Measurements from ENCODE around the gene ATP6V1C2.
"Not testable (repeated sequence)": the region's sequence is repeated elsewhere in the genome, so short reads cannot be mapped to it uniquely, and the experiment has no call there.

ATP6V1C2 gene

GRCh38 chr2:10817413-10817812 is 96.0 kb downstream of the ATP6V1C2 start:
- Mint-ChIP-seq H3K27ac (peak overlapping the region; percentile 6), H3K9me3 (no peaks in the 10 kb centered on the region), H3K4me3 (no peak overlapping the region), H3K27me3 (peaks cover 15% of the 10 kb centered on the region), H3K36me3 (ENCODE audit: low read depth) (no peaks in the 10 kb centered on the region), H3K4me1 (peaks cover 3% of the 10 kb centered on the region)
- DNase-seq: no peak
- ATAC-seq: no peak

GRCh38 chr2:10818305-10818704 is 96.9 kb downstream of the ATP6V1C2 start:
- not testable (repeated sequence) for ATAC-seq

GRCh38 chr2:10818984-10819383 is 97.6 kb downstream of the ATP6V1C2 start:
- Mint-ChIP-seq H3K4me1 (no peaks in the 10 kb centered on the region), H3K4me3 (no peak overlapping the region), H3K9me3 (no peaks in the 10 kb centered on the region), H3K36me3 (ENCODE audit: low read depth) (no peaks in the 10 kb centered on the region), H3K27ac (no peak overlapping the region), H3K27me3 (peaks cover 15% of the 10 kb centered on the region)
- no peak for ATAC-seq
- no peak for DNase-seq

More at GRCh38 chr2:10818305-10818704, 96.9 kb downstream of the ATP6V1C2 start:
- H3K4me1 Mint-ChIP-seq; DNase-seq; H3K27ac Mint-ChIP-seq; H3K9me3 Mint-ChIP-seq; H3K36me3 Mint-ChIP-seq (ENCODE audit: low read depth); H3K4me3 Mint-ChIP-seq: not testable (repeated sequence)
- H3K27me3 Mint-ChIP-seq: peaks cover 15% of the 10 kb centered on the region

GRCh38 chr2:10819714-10820314 is 98.4 kb downstream of the ATP6V1C2 start:
- DNase-seq: no peak
- Mint-ChIP-seq H3K36me3 (ENCODE audit: low read depth) (no peaks in the 10 kb centered on the region), H3K9me3 (no peaks in the 10 kb centered on the region), H3K27ac (no peak overlapping the region), H3K27me3 (peaks cover 15% of the 10 kb centered on the region), H3K4me3 (no peak overlapping the region), H3K4me1 (no peaks in the 10 kb centered on the region)
- ATAC-seq: no peak

- DNase-seq (no peak), ATAC-seq (no peak)
- no peak overlapping the region for H3K4me3 Mint-ChIP-seq
- no peaks in the 10 kb centered on the region for H3K4me1 Mint-ChIP-seq
- no peaks in the 10 kb centered on the region for H3K9me3 Mint-ChIP-seq
- H3K36me3 Mint-ChIP-seq (ENCODE audit: low read depth): no peaks in the 10 kb centered on the region
- H3K27ac Mint-ChIP-seq: no peak overlapping the region
- H3K27me3 Mint-ChIP-seq: peaks cover 15% of the 10 kb centered on the region
Measured at GRCh38 chr2:10820562-10820961, 99.1 kb downstream of the ATP6V1C2 start.

- no peaks in the 10 kb centered on the region for H3K9me3 Mint-ChIP-seq
- no peaks in the 10 kb centered on the region for H3K4me1 Mint-ChIP-seq
- no peak overlapping the region for H3K4me3 Mint-ChIP-seq
- H3K27me3 Mint-ChIP-seq: peaks cover 14% of the 10 kb centered on the region
- no peaks in the 10 kb centered on the region for H3K36me3 Mint-ChIP-seq (ENCODE audit: low read depth)
- ATAC-seq (no peak), DNase-seq (no peak)
- no peak overlapping the region for H3K27ac Mint-ChIP-seq
Measured at GRCh38 chr2:10820978-10821695, 99.7 kb downstream of the ATP6V1C2 start.

GRCh38 chr2:10824191-10824590 is 102.8 kb downstream of the ATP6V1C2 start:
- Mint-ChIP-seq H3K4me1 (no peaks in the 10 kb centered on the region), H3K9me3 (no peaks in the 10 kb centered on the region), H3K4me3 (no peak overlapping the region), H3K36me3 (ENCODE audit: low read depth) (no peaks in the 10 kb centered on the region), H3K27me3 (peaks cover 14% of the 10 kb centered on the region), H3K27ac (no peak overlapping the region)
- no peak for ATAC-seq
- DNase-seq: no peak

- no peak overlapping the region for H3K4me3 Mint-ChIP-seq
- peaks cover 14% of the 10 kb centered on the region for H3K27me3 Mint-ChIP-seq
- H3K9me3 Mint-ChIP-seq: no peaks in the 10 kb centered on the region
- DNase-seq (no peak), ATAC-seq (no peak)
- H3K27ac Mint-ChIP-seq: no peak overlapping the region
- no peaks in the 10 kb centered on the region for H3K36me3 Mint-ChIP-seq (ENCODE audit: low read depth)
- H3K4me1 Mint-ChIP-seq: no peaks in the 10 kb centered on the region
Measured at GRCh38 chr2:10826026-10826425, 104.6 kb downstream of the ATP6V1C2 start.

GRCh38 chr2:10826625-10827024 is 105.2 kb downstream of the ATP6V1C2 start:
- H3K4me1 Mint-ChIP-seq: no peaks in the 10 kb centered on the region
- no peak overlapping the region for H3K4me3 Mint-ChIP-seq
- H3K9me3 Mint-ChIP-seq: no peaks in the 10 kb centered on the region
- ATAC-seq (no peak), DNase-seq (no peak)
- no peaks in the 10 kb centered on the region for H3K36me3 Mint-ChIP-seq (ENCODE audit: low read depth)
- H3K27ac Mint-ChIP-seq: no peak overlapping the region
- peaks cover 16% of the 10 kb centered on the region for H3K27me3 Mint-ChIP-seq

- no peak for DNase-seq
- Mint-ChIP-seq H3K27ac (no peak overlapping the region), H3K27me3 (peaks cover 24% of the 10 kb centered on the region), H3K9me3 (no peaks in the 10 kb centered on the region), H3K4me1 (peaks cover 2% of the 10 kb centered on the region), H3K36me3 (ENCODE audit: low read depth) (no peaks in the 10 kb centered on the region), H3K4me3 (no peak overlapping the region)
- ATAC-seq: no peak
Measured at GRCh38 chr2:10828346-10828745, 106.9 kb downstream of the ATP6V1C2 start.

DNA sequence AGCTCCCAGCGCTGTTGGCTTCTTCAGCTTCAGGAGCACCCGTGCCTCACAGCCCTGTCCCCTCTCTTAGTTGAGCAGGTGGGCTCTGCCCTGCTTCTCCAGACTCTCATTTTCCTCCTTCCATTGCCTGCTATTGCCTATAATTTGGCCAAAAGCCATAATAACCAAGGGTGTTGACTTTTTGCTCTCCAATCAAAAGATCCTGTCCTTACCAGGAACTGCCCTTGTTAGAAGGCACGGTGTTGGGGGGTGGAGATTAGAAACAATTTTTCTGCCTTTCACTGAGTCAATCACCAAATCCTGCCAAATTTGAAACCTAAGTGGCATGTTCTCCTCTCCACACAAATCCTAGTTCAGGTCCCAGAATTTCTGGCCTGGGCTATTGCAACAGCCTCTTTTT is 107.9 kb downstream of the ATP6V1C2 start:
- H3K27me3 Mint-ChIP-seq: peaks cover 24% of the 10 kb centered on the region
- no peaks in the 10 kb centered on the region for H3K36me3 Mint-ChIP-seq (ENCODE audit: low read depth)
- H3K9me3 Mint-ChIP-seq: no peaks in the 10 kb centered on the region
- H3K27ac Mint-ChIP-seq: no peak overlapping the region
- DNase-seq (no peak), ATAC-seq (no peak)
- peaks cover 2% of the 10 kb centered on the region for H3K4me1 Mint-ChIP-seq
- H3K4me3 Mint-ChIP-seq: no peak overlapping the region

- H3K4me1 Mint-ChIP-seq: peaks cover 2% of the 10 kb centered on the region
- DNase-seq (no peak), ATAC-seq (no peak)
- H3K36me3 Mint-ChIP-seq (ENCODE audit: low read depth): no peaks in the 10 kb centered on the region
- H3K27ac Mint-ChIP-seq: no peak overlapping the region
- no peaks in the 10 kb centered on the region for H3K9me3 Mint-ChIP-seq
- H3K4me3 Mint-ChIP-seq: no peak overlapping the region
- peaks cover 24% of the 10 kb centered on the region for H3K27me3 Mint-ChIP-seq
Measured at GRCh38 chr2:10830203-10830602, 108.8 kb downstream of the ATP6V1C2 start.

GRCh38 chr2:10830641-10831399 is 109.4 kb downstream of the ATP6V1C2 start:
- Mint-ChIP-seq H3K4me1 (peaks cover 2% of the 10 kb centered on the region), H3K27me3 (peaks cover 24% of the 10 kb centered on the region), H3K36me3 (ENCODE audit: low read depth) (no peaks in the 10 kb centered on the region), H3K9me3 (no peaks in the 10 kb centered on the region), H3K27ac (no peak overlapping the region), H3K4me3 (no peak overlapping the region)
- DNase-seq (no peak), ATAC-seq (no peak)

- Mint-ChIP-seq H3K4me3 (no peak overlapping the region), H3K36me3 (ENCODE audit: low read depth) (no peaks in the 10 kb centered on the region)
- no peak for ATAC-seq
Measured at GRCh38 chr2:10831400-10831985, 110.1 kb downstream of the ATP6V1C2 start.

More at GRCh38 chr2:10831400-10831985, 110.1 kb downstream of the ATP6V1C2 start:
- H3K9me3 Mint-ChIP-seq: no peaks in the 10 kb centered on the region
- no peak for DNase-seq
- H3K27me3 Mint-ChIP-seq: peaks cover 23% of the 10 kb centered on the region
- H3K4me1 Mint-ChIP-seq: peaks cover 2% of the 10 kb centered on the region
- H3K27ac Mint-ChIP-seq: no peak overlapping the region

Measured in activated naive CD8-positive, alpha-beta T cell treated with anti-CD3 and anti-CD28 coated beads, Interleukin-2, amount 50 U/mL, for 24 hours (primary cell).